ENCODE results near the gene PSORS1C2.
"Not testable (repeated sequence)": the region's sequence is repeated elsewhere in the genome, so short reads cannot be mapped to it uniquely, and the experiment has no call there.

PSORS1C2 gene

GRCh38 chr6:31165986-31166385 is 27.1 kb upstream of the PSORS1C2 start:
- DNase-seq (ENCODE audit: low read depth, low spot score): no peak

- not testable (repeated sequence) for DNase-seq (ENCODE audit: low read depth, low spot score)
These were observed 26.4 kb upstream of the PSORS1C2 start for GRCh38 chr6:31165064-31165832.

- not testable (repeated sequence) for DNase-seq (ENCODE audit: low read depth, low spot score)
These were observed 25.7 kb upstream of the PSORS1C2 start for GRCh38 chr6:31164475-31165063.

GRCh38 chr6:31163922-31164321 is 25.1 kb upstream of the PSORS1C2 start:
- DNase-seq (ENCODE audit: low read depth, low spot score): no peak

- no peak for DNase-seq (ENCODE audit: low read depth, low spot score)
These were observed 23.7 kb upstream of the PSORS1C2 start for GRCh38 chr6:31162463-31163165.

GRCh38 chr6:31161216-31162126 is 22.6 kb upstream of the PSORS1C2 start:
- no peak for DNase-seq (ENCODE audit: low read depth, low spot score)

- DNase-seq (ENCODE audit: low read depth, low spot score): no peak
These were observed 20.3 kb upstream of the PSORS1C2 start for GRCh38 chr6:31158863-31159855.

GRCh38 chr6:31158140-31158862 is 19.4 kb upstream of the PSORS1C2 start, which contains the start of gene TCF19:
Gene TCF19 (plus strand): TSS chr6:31158589. CDS start chr6:31159470, 881 bp downstream.
- no peak for DNase-seq (ENCODE audit: low read depth, low spot score)

GRCh38 chr6:31157513-31158139 is 18.8 kb upstream of the PSORS1C2 start, which contains the start of gene CCHCR1:
Gene CCHCR1 (minus strand): TSS chr6:31157802. CDS start chr6:31157600, 202 bp downstream.
- DNase-seq (ENCODE audit: low read depth, low spot score): no peak

GRCh38 chr6:31156641-31157040 is 17.8 kb upstream of the PSORS1C2 start:
- DNase-seq (ENCODE audit: low read depth, low spot score): no peak

- no peak for DNase-seq (ENCODE audit: low read depth, low spot score)
These were observed 15.6 kb upstream of the PSORS1C2 start for GRCh38 chr6:31154436-31154835.

GRCh38 chr6:31152781-31153180 is 13.9 kb upstream of the PSORS1C2 start:
- DNase-seq (ENCODE audit: low read depth, low spot score): no peak

GRCh38 chr6:31149827-31150447 is 11.1 kb upstream of the PSORS1C2 start:
- DNase-seq (ENCODE audit: low read depth, low spot score): no peak

GRCh38 chr6:31145386-31145785 is 6.5 kb upstream of the PSORS1C2 start:
- DNase-seq (ENCODE audit: low read depth, low spot score): no peak

- DNase-seq (ENCODE audit: low read depth, low spot score): no peak
These were observed 6.1 kb upstream of the PSORS1C2 start for GRCh38 chr6:31144970-31145340.

- no peak for DNase-seq (ENCODE audit: low read depth, low spot score)
These were observed 5.6 kb upstream of the PSORS1C2 start for GRCh38 chr6:31144296-31144969.

- DNase-seq (ENCODE audit: low read depth, low spot score): no peak
These were observed 4.3 kb upstream of the PSORS1C2 start for GRCh38 chr6:31143148-31143547.

GRCh38 chr6:31142361-31142761 is 3.5 kb upstream of the PSORS1C2 start:
- no peak for DNase-seq (ENCODE audit: low read depth, low spot score)

Measured in iPS DF 19.7 (cell line).